GM18508 (cell line): Measurements from ENCODE around the gene TTLL9.
A peak's percentile ranks its signal among the peaks of the same experiment; 100 is the strongest.

ENCODE experiments used
- ATAC-seq: cut with Tn5 transposase; IDR thresholded peaks from one replicate; pipeline ENCODE4 v1.9.1; 2021; ENCODE audit warnings: moderate number of reproducible peaks; ENCODE audit not compliant: insufficient read depth, unreplicated experiment

The TTLL9 gene

GRCh38 chr20:31835977-31836852, 34.2 kb upstream of the TTLL9 start:
- peak; percentile 70 for ATAC-seq

GRCh38 chr20:31836853-31837608, 33.4 kb upstream of the TTLL9 start:
- no peak for ATAC-seq

- ATAC-seq = no peak
Observed at GRCh38 chr20:31837896-31838397, 32.5 kb upstream of the TTLL9 start.

- no peak for ATAC-seq
Observed at GRCh38 chr20:31838646-31839292, 31.7 kb upstream of the TTLL9 start.

- ATAC-seq = no peak
Observed at GRCh38 chr20:31839782-31840487, 30.5 kb upstream of the TTLL9 start.

- ATAC-seq = no peak
Observed at GRCh38 chr20:31840906-31841816, 29.3 kb upstream of the TTLL9 start.

GRCh38 chr20:31841928-31842327, 28.5 kb upstream of the TTLL9 start:
- ATAC-seq = no peak

- no peak for ATAC-seq
Observed at GRCh38 chr20:31842471-31843157, 27.8 kb upstream of the TTLL9 start.

- ATAC-seq = no peak
Observed at GRCh38 chr20:31843288-31843687, 27.1 kb upstream of the TTLL9 start.

GRCh38 chr20:31843881-31844280, 26.6 kb upstream of the TTLL9 start:
- ATAC-seq = no peak

GRCh38 chr20:31844737-31845299, 25.6 kb upstream of the TTLL9 start:
- ATAC-seq = no peak

- ATAC-seq = no peak
Observed at GRCh38 chr20:31845300-31845863, 25.1 kb upstream of the TTLL9 start, which contains the start of gene FOXS1. Gene FOXS1 (minus strand): TSS chr20:31845604. CDS start chr20:31845542, 62 bp downstream.

- ATAC-seq = no peak
Observed at GRCh38 chr20:31846793-31847138, 23.7 kb upstream of the TTLL9 start.

- no peak for ATAC-seq
Observed at GRCh38 chr20:31848088-31848999, 22.1 kb upstream of the TTLL9 start.

GRCh38 chr20:31849306-31849930, 21.0 kb upstream of the TTLL9 start:
- ATAC-seq = no peak

- ATAC-seq = no peak
Observed at GRCh38 chr20:31851240-31851955, 19.0 kb upstream of the TTLL9 start.
